ENCODE results near the gene THUMPD3. TPM values are rescaled to one million over a fixed set of nuclear protein-coding genes. Genes with fewer than 3 reads are reported as not detected.

THUMPD3 gene
- total and polyA plus RNA-seq, 7 donors: 15.6 to 38.5 (median 30.9) TPM

- H3K36me3 ChIP-seq: peaks cover 49 to 95% (median 61%) of the 10 kb centered on the region in 4 donors
- WGBS, 2 donors: 82 to 88% methylated on average over 3 of the region's 3 CpGs
- TF ChIP-seq, protein P1, sequence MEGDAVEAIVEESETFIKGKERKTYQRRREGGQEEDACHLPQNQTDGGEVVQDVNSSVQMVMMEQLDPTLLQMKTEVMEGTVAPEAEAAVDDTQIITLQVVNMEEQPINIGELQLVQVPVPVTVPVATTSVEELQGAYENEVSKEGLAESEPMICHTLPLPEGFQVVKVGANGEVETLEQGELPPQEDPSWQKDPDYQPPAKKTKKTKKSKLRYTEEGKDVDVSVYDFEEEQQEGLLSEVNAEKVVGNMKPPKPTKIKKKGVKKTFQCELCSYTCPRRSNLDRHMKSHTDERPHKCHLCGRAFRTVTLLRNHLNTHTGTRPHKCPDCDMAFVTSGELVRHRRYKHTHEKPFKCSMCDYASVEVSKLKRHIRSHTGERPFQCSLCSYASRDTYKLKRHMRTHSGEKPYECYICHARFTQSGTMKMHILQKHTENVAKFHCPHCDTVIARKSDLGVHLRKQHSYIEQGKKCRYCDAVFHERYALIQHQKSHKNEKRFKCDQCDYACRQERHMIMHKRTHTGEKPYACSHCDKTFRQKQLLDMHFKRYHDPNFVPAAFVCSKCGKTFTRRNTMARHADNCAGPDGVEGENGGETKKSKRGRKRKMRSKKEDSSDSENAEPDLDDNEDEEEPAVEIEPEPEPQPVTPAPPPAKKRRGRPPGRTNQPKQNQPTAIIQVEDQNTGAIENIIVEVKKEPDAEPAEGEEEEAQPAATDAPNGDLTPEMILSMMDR (IDR thresholded peaks at IDR 0.05): no peak
- TF ChIP-seq EP300 (IDR thresholded peaks at IDR 0.05) (no peak), POLR2AphosphoS5 (IDR thresholded peaks at IDR 0.05) (no peak), POLR2A (IDR thresholded peaks at IDR 0.05) (no peak)
These were observed 72.5 kb downstream of the THUMPD3 start for GRCh38 chr3:9435316-9435715.

More at GRCh38 chr3:9435316-9435715, 72.5 kb downstream of the THUMPD3 start:
- Histone ChIP-seq H3K27ac (no peak overlapping the region), H3K27me3 (no peaks in the 10 kb centered on the region), H3K9me3 (no peaks in the 10 kb centered on the region), H3K4me3 (no peak overlapping the region), H3K4me1 (peaks cover 0 to 15% (median 4%) of the 10 kb centered on the region in 4 donors)
- intact Hi-C loops (cut with DNase I): no loop called here
- no peak for DNase-seq

Other genes starting within 250 kb of the THUMPD3 start
- gene SRGAP3, start 113.4 kb upstream of the THUMPD3 start, total RNA-seq: 1 to 10 TPM; 5.8 to 7.7 (median 6.6) TPM
- 1 to 10 TPM in 2 of 3 donors, under 1 TPM in 1; 0.69 to 2.6 (median 1.2) TPM for gene SRGAP3, start 113.4 kb upstream of the THUMPD3 start, polyA plus RNA-seq
- 100 to 1,000 TPM in 1 of 4 donors, 10 to 100 TPM in 3; 69.9 to 149 (median 72.7) TPM for gene SETD5, start 34.6 kb downstream of the THUMPD3 start, total RNA-seq
- 10 to 100 TPM in 2 of 3 donors, 1 to 10 TPM in 1; 8.6 to 44.7 (median 10.2) TPM for gene SETD5, start 34.6 kb downstream of the THUMPD3 start, polyA plus RNA-seq
- 1 to 10 TPM in 2 of 4 donors, under 1 TPM in 1, not detected in 1; 0.36 to 5.1 (median 1.1) TPM for gene LHFPL4, start 190.8 kb downstream of the THUMPD3 start, total RNA-seq
- under 1 TPM in 1 of 3 donors, not detected in 2; 0.26 TPM for gene LHFPL4, start 190.8 kb downstream of the THUMPD3 start, polyA plus RNA-seq